Nasal cavity respiratory epithelium epithelial cell of viscerocranial mucosa (primary cell): Measurements from ENCODE around the gene TMEM174. TPM values are rescaled to one million over a fixed set of nuclear protein-coding genes. Genes with fewer than 3 reads are reported as not detected.

ENCODE experiments used
- total RNA-seq: library from RNA; depleted of rRNA; stranded (reverse); fragments of >200 nt; gene quantifications from 2 replicates; pipeline ENCODE4 v1.2.3, GENCODE V29; 2014

Gene TMEM174, protein sequence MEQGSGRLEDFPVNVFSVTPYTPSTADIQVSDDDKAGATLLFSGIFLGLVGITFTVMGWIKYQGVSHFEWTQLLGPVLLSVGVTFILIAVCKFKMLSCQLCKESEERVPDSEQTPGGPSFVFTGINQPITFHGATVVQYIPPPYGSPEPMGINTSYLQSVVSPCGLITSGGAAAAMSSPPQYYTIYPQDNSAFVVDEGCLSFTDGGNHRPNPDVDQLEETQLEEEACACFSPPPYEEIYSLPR
- not detected in 2 replicates for total RNA-seq

DNA sequence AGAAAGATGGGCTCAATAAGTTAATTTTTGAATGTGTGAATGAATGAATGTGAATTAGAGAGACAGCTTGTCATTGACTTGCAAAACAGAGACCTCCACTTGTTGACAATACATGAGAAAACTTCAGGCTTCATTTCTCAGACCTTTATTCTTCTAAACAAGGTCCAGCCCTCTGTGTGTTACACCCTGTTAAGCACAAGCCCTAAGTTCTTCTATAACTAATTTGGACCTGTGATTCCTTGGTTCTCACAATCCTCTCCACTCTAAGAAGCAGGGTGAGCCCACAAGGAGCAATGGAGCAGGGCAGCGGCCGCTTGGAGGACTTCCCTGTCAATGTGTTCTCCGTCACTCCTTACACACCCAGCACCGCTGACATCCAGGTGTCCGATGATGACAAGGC is at the start of gene TMEM174:
TMEM174 (plus strand) TSS at position 243 of the 400 bp plus-strand sequence; CDS start at position 294, 51 bp downstream.

Other genes starting within 250 kb of the TMEM174 start
- gene FCHO2, start 217.2 kb upstream of the TMEM174 start, total RNA-seq: 17.1 and 21.4 TPM in 2 replicates
- 0.68 and 1.5 TPM in 2 replicates for gene TMEM171, start 52.6 kb upstream of the TMEM174 start, total RNA-seq